K562 (cell line): ENCODE data around the gene SPTA1. TPM values are rescaled to one million over a fixed set of nuclear protein-coding genes. Genes with fewer than 3 reads are reported as not detected.
A peak's percentile ranks its signal among the peaks of the same experiment; 100 is the strongest.

Source experiments
- ARID1B ChIP-seq: fragments of 450-650 bp; IDR thresholded peaks from 2 replicates; pipeline ENCODE4 v1.6.1; 2016; ENCODE audit warnings: antibody characterized with exemption, mild to moderate bottlenecking, inconsistent platforms
- ASH1L ChIP-seq: fragments of 450-650 bp; IDR thresholded peaks from 2 replicates; pipeline ENCODE4 v1.6.1; 2018; ENCODE audit warnings: borderline replicate concordance, mild to moderate bottlenecking, low read depth; ENCODE audit not compliant: partially characterized antibody
- ATF7 ChIP-seq: fragments of 450-650 bp; IDR thresholded peaks from 2 replicates; pipeline ENCODE4 v1.7.1; 2014; ENCODE audit warnings: mild to moderate bottlenecking, moderate library complexity
- E2F3 ChIP-seq: fragments of 250-450 bp; sonication (Bioruptor Pico); IDR thresholded peaks from 2 replicates; pipeline ENCODE4 v1.4.0; 2020; ENCODE audit warnings: mild to moderate bottlenecking
- GTF2E2 ChIP-seq: fragments of 200-800 bp; sonication (Bioruptor generic); IDR thresholded peaks from 2 replicates; pipeline ENCODE4 v1.6.1; 2016; ENCODE audit warnings: missing genetic modification characterization, missing compliant biosample characterization
- KAT2B ChIP-seq: IDR thresholded peaks from one replicate; pipeline ENCODE4 v1.6.1; 2012; ENCODE audit warnings: low read depth, mild to moderate bottlenecking, control low read depth, inconsistent platforms, low read length, moderate library complexity
- KLF16 ChIP-seq: IDR thresholded peaks from 2 replicates; pipeline ENCODE4 v1.6.1; 2016; ENCODE audit warnings: antibody characterized with exemption
- MAFF ChIP-seq: IDR thresholded peaks from 2 replicates; pipeline ENCODE4 v1.6.1; 2012; ENCODE audit warnings: low read length, improper control_type of control experiment
- MAFG ChIP-seq: fragments of 450-650 bp; conservative IDR thresholded peaks from 2 replicates; pipeline ENCODE4 v1.6.1; 2016; ENCODE audit warnings: missing genetic modification characterization, missing compliant biosample characterization
- PHF8 ChIP-seq: fragments of 200-600 bp; sonication (generic); IDR thresholded peaks from 2 replicates; pipeline ENCODE4 v1.6.1; 2012; ENCODE audit warnings: mixed run types, mild to moderate bottlenecking, inconsistent platforms, low read length, moderate library complexity, borderline replicate concordance
- PML ChIP-seq: IDR thresholded peaks from 2 replicates; pipeline ENCODE4 v1.6.1; 2012; ENCODE audit warnings: low read length, inconsistent platforms
- XRCC5 ChIP-seq: fragments of 200-400 bp; formaldehyde crosslinking; IDR thresholded peaks from 2 replicates; pipeline ENCODE4 v1.6.1; 2017; ENCODE audit warnings: low read depth, mild to moderate bottlenecking, low read length
- ZNF3 ChIP-seq: fragments of 250-450 bp; sonication (Bioruptor Pico); IDR thresholded peaks from 2 replicates; pipeline ENCODE4 v1.5.0; 2021; ENCODE audit warnings: mild to moderate bottlenecking, moderate library complexity
- ZNF347 ChIP-seq: fragments of 450-650 bp; formaldehyde crosslinking; IDR thresholded peaks from 2 replicates; pipeline ENCODE4 v1.4.0; 2020; ENCODE audit warnings: low read depth, mild to moderate bottlenecking, moderate library complexity
- ZNF77 ChIP-seq: fragments of 250-450 bp; sonication (Bioruptor Pico); IDR thresholded peaks from 2 replicates; pipeline ENCODE4 v1.5.0; 2020
- polyA plus RNA-seq, 8 experiments: library from polyadenylated mRNA; depleted of rRNA in 4 of 8; stranded (reverse) in 5 of 8; unstranded in 3 of 8; fragments of >200 nt; fragmentation: Nextera tagmentation in 2 of 8; fragmentation: Illumina TruSeq in 1 of 8; extraction: Ambion mirVana in 2 of 8; extraction: Trizol in 1 of 8; gene quantifications; 2 replicates each; pipeline versions ENCODE4 v1.2.1 to v1.2.3, GENCODE V29; 2011 to 2014; ENCODE audit warnings: inconsistent platforms in 1 of 8, missing spikeins in 1 of 8
- total RNA-seq, 7 experiments: library from RNA; depleted of rRNA in 6 of 7; stranded (reverse); fragments of >200 nt in 6 of 7; fragmentation: Illumina TruSeq in 2 of 7; extraction: Trizol in 2 of 7; gene quantifications; 2 replicates each; pipeline versions ENCODE4 v1.2.1 to v1.2.3, GENCODE V29; 2011 to 2021; ENCODE audit warnings: low replicate concordance in 1 of 7
- TF ChIP-seq, protein P1 (sequence below): fragments of 250-450 bp; sonication (Bioruptor Pico); IDR thresholded peaks from 2 replicates; pipeline ENCODE4 v1.5.0; 2022; ENCODE audit warnings: mild to moderate bottlenecking
- TF ChIP-seq, protein P2 (sequence below), 2 experiments: fragments of 200-800 bp in 1 of 2; sonication (Bioruptor generic) in 1 of 2; sonication (generic) in 1 of 2; formaldehyde crosslinking in 1 of 2; IDR thresholded peaks in 1 of 2; conservative IDR thresholded peaks in 1 of 2; 2 replicates each; pipeline versions ENCODE4 v1.5.0 to v1.6.1; 2016 to 2020; ENCODE audit warnings: missing compliant biosample characterization in 1 of 2, missing genetic modification characterization in 1 of 2, missing genetic modification reagents in 1 of 2
- TF ChIP-seq, protein P3 (sequence below): fragments of 450-650 bp; IDR thresholded peaks from 2 replicates; pipeline ENCODE4 v1.6.1; 2016; ENCODE audit warnings: missing biosample characterization, missing genetic modification characterization
- TF ChIP-seq, protein P4 (sequence below): IDR thresholded peaks from 2 replicates; pipeline ENCODE4 v1.6.1; 2014; ENCODE audit warnings: antibody characterized with exemption
- TF ChIP-seq, protein P5 (sequence below): fragments of 250-450 bp; sonication (Bioruptor Pico); IDR thresholded peaks from 2 replicates; pipeline ENCODE4 v1.5.1; 2021; ENCODE audit warnings: mild to moderate bottlenecking

The SPTA1 gene
- total and polyA plus RNA-seq, 9 of the 15 experiments (the other 6 are each of a cell fraction or from before 2014, with no cell fraction given): 11.0 to 62.1 (median 45.9) TPM

DNA sequence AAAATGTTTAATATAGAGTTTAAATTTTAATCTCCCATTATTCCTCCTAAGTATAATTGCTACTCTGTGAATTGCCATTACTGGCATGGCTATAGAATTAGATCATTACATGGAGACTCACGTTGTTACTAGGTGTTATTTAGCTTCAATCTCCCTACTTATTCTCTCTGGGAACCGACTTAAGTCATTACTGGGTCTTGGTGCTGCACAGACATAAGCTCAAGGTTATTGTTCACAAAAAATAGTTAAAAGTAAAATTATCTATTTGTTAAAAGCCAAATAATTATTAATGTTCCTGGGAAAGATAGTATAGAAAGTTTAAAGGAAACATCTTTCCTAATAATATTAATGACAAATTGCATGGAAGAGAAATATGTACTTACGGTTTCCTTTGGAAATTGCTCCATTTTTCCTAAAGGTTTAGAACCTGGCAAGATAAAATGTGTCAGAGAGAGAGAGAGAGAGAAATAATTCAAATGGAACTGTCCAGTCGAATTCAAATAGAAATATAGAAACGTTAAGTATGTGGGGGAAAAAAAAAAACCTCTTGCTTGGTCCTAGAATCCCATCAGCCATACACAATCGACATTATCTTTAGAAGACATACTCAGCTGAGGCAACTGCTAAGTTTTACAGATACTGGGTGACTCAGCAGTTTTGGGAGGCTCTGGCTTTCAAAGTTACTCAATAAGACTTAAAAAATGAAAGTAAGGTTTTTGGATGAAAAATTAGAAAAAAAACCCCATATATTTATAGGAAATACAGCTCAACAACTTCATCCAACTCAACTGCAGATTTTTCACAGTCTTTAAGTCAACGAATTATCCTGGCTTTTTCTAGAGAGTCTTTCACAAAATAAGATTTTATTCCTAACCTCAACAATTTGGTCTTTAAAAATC lies at the start of gene SPTA1 (continued):
- TF ChIP-seq, protein P1, sequence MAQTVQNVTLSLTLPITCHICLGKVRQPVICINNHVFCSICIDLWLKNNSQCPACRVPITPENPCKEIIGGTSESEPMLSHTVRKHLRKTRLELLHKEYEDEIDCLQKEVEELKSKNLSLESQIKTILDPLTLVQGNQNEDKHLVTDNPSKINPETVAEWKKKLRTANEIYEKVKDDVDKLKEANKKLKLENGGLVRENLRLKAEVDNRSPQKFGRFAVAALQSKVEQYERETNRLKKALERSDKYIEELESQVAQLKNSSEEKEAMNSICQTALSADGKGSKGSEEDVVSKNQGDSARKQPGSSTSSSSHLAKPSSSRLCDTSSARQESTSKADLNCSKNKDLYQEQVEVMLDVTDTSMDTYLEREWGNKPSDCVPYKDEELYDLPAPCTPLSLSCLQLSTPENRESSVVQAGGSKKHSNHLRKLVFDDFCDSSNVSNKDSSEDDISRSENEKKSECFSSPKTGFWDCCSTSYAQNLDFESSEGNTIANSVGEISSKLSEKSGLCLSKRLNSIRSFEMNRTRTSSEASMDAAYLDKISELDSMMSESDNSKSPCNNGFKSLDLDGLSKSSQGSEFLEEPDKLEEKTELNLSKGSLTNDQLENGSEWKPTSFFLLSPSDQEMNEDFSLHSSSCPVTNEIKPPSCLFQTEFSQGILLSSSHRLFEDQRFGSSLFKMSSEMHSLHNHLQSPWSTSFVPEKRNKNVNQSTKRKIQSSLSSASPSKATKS (CRISPR knock-in tag): no peak
- TF ChIP-seq MAFG (tag): peak; percentile 100
- TF ChIP-seq ASH1L: peak; percentile 26
- TF ChIP-seq MAFF: peak; percentile 99
- peak; percentile 23; the same call in 1 of the 2 replicates for TF ChIP-seq KLF16
- TF ChIP-seq GTF2E2 (tag): no peak
- TF ChIP-seq ATF7: no peak
- TF ChIP-seq ZNF3: no peak
- TF ChIP-seq, protein P2, sequence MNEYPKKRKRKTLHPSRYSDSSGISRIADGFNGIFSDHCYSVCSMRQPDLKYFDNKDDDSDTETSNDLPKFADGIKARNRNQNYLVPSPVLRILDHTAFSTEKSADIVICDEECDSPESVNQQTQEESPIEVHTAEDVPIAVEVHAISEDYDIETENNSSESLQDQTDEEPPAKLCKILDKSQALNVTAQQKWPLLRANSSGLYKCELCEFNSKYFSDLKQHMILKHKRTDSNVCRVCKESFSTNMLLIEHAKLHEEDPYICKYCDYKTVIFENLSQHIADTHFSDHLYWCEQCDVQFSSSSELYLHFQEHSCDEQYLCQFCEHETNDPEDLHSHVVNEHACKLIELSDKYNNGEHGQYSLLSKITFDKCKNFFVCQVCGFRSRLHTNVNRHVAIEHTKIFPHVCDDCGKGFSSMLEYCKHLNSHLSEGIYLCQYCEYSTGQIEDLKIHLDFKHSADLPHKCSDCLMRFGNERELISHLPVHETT (CRISPR knock-in tag; conservative IDR thresholded peaks at IDR 0.05 in 1 of 2, IDR thresholded peaks at IDR 0.05 in 1 of 2): 0 out of 4 replicates have a peak, but pooled peaks of 1 of the 2 experiments have one; percentile 50
- TF ChIP-seq PML: peak; percentile 38; the same call in 1 of the 2 replicates
- no peak for TF ChIP-seq XRCC5
- TF ChIP-seq E2F3 (CRISPR knock-in tag): no peak
- TF ChIP-seq, protein P3, sequence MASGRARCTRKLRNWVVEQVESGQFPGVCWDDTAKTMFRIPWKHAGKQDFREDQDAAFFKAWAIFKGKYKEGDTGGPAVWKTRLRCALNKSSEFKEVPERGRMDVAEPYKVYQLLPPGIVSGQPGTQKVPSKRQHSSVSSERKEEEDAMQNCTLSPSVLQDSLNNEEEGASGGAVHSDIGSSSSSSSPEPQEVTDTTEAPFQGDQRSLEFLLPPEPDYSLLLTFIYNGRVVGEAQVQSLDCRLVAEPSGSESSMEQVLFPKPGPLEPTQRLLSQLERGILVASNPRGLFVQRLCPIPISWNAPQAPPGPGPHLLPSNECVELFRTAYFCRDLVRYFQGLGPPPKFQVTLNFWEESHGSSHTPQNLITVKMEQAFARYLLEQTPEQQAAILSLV (tag): no peak
- TF ChIP-seq PHF8: no peak; the same call in 1 of the 2 replicates
- TF ChIP-seq ZNF77 (CRISPR knock-in tag): no peak
- no peak for TF ChIP-seq ZNF347
- TF ChIP-seq, protein P4, sequence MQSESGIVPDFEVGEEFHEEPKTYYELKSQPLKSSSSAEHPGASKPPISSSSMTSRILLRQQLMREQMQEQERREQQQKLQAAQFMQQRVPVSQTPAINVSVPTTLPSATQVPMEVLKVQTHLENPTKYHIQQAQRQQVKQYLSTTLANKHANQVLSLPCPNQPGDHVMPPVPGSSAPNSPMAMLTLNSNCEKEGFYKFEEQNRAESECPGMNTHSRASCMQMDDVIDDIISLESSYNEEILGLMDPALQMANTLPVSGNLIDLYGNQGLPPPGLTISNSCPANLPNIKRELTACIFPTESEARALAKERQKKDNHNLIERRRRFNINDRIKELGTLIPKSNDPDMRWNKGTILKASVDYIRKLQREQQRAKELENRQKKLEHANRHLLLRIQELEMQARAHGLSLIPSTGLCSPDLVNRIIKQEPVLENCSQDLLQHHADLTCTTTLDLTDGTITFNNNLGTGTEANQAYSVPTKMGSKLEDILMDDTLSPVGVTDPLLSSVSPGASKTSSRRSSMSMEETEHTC: no peak
- TF ChIP-seq KAT2B: no peak
- peak; percentile 88 for TF ChIP-seq ARID1B
- TF ChIP-seq, protein P5, sequence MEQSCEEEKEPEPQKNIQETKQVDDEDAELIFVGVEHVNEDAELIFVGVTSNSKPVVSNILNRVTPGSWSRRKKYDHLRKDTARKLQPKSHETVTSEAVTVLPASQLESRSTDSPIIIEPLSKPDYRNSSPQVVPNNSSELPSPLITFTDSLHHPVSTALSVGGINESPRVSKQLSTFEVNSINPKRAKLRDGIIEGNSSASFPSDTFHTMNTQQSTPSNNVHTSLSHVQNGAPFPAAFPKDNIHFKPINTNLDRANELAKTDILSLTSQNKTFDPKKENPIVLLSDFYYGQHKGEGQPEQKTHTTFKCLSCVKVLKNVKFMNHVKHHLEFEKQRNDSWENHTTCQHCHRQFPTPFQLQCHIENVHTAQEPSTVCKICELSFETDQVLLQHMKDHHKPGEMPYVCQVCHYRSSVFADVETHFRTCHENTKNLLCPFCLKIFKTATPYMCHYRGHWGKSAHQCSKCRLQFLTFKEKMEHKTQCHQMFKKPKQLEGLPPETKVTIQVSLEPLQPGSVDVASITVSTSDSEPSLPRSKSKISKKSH (CRISPR knock-in tag): no peak
